Natural killer cell (primary cell): Measurements from ENCODE around the gene MPPED1. TPM values are rescaled to one million over a fixed set of nuclear protein-coding genes. Genes with fewer than 3 reads are reported as not detected.

Experiments used
- ATAC-seq, 3 donors: fragments of 150-1000 bp in 2 of 3; fragments of 200-7000 bp in 1 of 3; cut with Tn5 transposase; 1 replicate in 1 of 3; 2 replicates in 2 of 3; pipeline ENCODE4 v1.10.0; 2021; ENCODE audit warnings: mild to moderate bottlenecking in 2 of 3, moderate library complexity in 2 of 3
- DNase-seq, 2 donors: peaks; one replicate each; pipeline versions ENCODE4 v3.0.0 to v3.0.0-alpha.2; 2013 to 2021; ENCODE audit warnings: mixed read lengths in 1 of 2
- H3K27ac ChIP-seq: one replicate; pipeline ENCODE4 v1.5.1; 2013; ENCODE audit warnings: mild to moderate bottlenecking, low read length
- H3K27me3 ChIP-seq: one replicate; pipeline ENCODE4 v1.6.1; 2013; ENCODE audit warnings: low read length; ENCODE audit not compliant: control insufficient read depth, insufficient read depth
- H3K36me3 ChIP-seq: one replicate; pipeline ENCODE4 v1.6.1; 2013; ENCODE audit warnings: low read length; ENCODE audit not compliant: control insufficient read depth, insufficient read depth
- H3K4me1 ChIP-seq: one replicate; pipeline ENCODE4 v1.6.1; 2013; ENCODE audit warnings: low read length; ENCODE audit not compliant: control insufficient read depth, insufficient read depth
- H3K4me3 ChIP-seq: one replicate; pipeline ENCODE4 v1.5.1; 2013; ENCODE audit warnings: low read length
- H3K9me3 ChIP-seq: one replicate; pipeline ENCODE4 v1.6.1; 2013; ENCODE audit warnings: low read length; ENCODE audit not compliant: control insufficient read depth, insufficient read depth
- H3K27ac Mint-ChIP-seq, 2 donors: one replicate each; pipeline ENCODE4 v1.8.0; 2022; ENCODE audit warnings: mild to moderate bottlenecking in 2 of 2, mixed read lengths in 2 of 2, moderate library complexity in 1 of 2
- H3K27me3 Mint-ChIP-seq, 2 donors: one replicate each; pipeline ENCODE4 v1.8.0; 2022; ENCODE audit warnings: low read depth in 2 of 2, mixed read lengths in 2 of 2
- H3K36me3 Mint-ChIP-seq: one replicate; pipeline ENCODE4 v1.8.0; 2022; ENCODE audit warnings: mixed read lengths
- H3K4me1 Mint-ChIP-seq, 2 donors: one replicate each; pipeline ENCODE4 v1.8.0; 2022; ENCODE audit warnings: mixed read lengths in 2 of 2
- H3K4me3 Mint-ChIP-seq: one replicate; pipeline ENCODE4 v1.8.0; 2022; ENCODE audit warnings: mild to moderate bottlenecking, moderate library complexity, mixed read lengths
- H3K9me3 Mint-ChIP-seq, 2 donors: one replicate each; pipeline ENCODE4 v1.8.0; 2022; ENCODE audit warnings: mixed read lengths in 2 of 2
- WGBS: methylation state at CpG from one replicate; pipeline ENCODE4 v1.1.7; 2013; ENCODE audit warnings: missing lambda C conversion rate; ENCODE audit not compliant: insufficient coverage; 5-methylcytosine and 5-hydroxymethylcytosine counted together
- intact Hi-C: fragments of 100-400 bp; cut with micrococcal nuclease; formaldehyde crosslinking; loops from one replicate; pipeline ENCODE4 v1.14.2; 2022
- total RNA-seq, 4 donors: library from RNA; stranded (reverse); fragments of 120-200 nt in 1 of 4; gene quantifications; one replicate each; pipeline versions ENCODE4 v1.2.3 to v1.2.4, GENCODE V29; 2013 to 2022
- TF ChIP-seq, protein P1 (sequence below): fragments of 200-600 bp; IDR thresholded peaks from one replicate; pipeline ENCODE4 v1.8.0; 2022; ENCODE audit warnings: antibody characterized with exemption

Gene MPPED1
- total RNA-seq, 3 donors from 2014 or later (not counting 1 experiment from before 2014, with no cell fraction given), result not detected

DNA sequence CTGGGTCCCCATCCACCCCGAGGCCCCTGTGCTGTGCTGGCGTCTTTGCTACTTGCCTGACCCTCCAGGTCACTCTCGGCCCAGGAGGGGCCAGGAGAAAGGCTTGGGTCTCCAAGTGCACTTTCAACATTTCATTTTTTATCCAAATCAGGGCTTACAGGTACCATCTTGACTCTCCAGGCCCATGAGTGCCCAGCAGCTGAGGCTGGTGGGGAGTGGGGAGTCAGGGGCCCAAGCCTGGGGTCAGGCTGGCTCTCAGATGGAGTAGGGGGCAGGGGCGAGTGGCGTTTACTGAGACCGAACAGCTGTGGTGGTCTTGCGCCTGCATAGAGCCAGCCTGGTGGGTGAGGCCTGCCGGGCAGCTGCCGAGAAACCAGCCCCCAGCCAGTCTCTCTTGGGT is 61.6 kb downstream of the MPPED1 start:
- H3K4me3 ChIP-seq, result no peak overlapping the region
- no peak overlapping the region for H3K27ac Mint-ChIP-seq
- H3K36me3 ChIP-seq, result no peaks in the 10 kb centered on the region
- no peaks in the 10 kb centered on the region for H3K36me3 Mint-ChIP-seq
- no peaks in the 10 kb centered on the region for H3K4me1 Mint-ChIP-seq
- WGBS, result 85% methylated on average over 9 of the region's 9 CpGs
- TF ChIP-seq, protein P1, sequence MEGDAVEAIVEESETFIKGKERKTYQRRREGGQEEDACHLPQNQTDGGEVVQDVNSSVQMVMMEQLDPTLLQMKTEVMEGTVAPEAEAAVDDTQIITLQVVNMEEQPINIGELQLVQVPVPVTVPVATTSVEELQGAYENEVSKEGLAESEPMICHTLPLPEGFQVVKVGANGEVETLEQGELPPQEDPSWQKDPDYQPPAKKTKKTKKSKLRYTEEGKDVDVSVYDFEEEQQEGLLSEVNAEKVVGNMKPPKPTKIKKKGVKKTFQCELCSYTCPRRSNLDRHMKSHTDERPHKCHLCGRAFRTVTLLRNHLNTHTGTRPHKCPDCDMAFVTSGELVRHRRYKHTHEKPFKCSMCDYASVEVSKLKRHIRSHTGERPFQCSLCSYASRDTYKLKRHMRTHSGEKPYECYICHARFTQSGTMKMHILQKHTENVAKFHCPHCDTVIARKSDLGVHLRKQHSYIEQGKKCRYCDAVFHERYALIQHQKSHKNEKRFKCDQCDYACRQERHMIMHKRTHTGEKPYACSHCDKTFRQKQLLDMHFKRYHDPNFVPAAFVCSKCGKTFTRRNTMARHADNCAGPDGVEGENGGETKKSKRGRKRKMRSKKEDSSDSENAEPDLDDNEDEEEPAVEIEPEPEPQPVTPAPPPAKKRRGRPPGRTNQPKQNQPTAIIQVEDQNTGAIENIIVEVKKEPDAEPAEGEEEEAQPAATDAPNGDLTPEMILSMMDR, result no peak
- no peak overlapping the region for H3K4me3 Mint-ChIP-seq
- intact Hi-C loops, result no loop called here
- H3K9me3 ChIP-seq, result no peaks in the 10 kb centered on the region
- no peaks in the 10 kb centered on the region for H3K27me3 ChIP-seq
- no peaks in the 10 kb centered on the region for H3K9me3 Mint-ChIP-seq
- H3K27me3 Mint-ChIP-seq, result peaks cover 0 to 4% of the 10 kb centered on the region in 2 donors
- no peak for DNase-seq
- no peaks in the 10 kb centered on the region for H3K4me1 ChIP-seq
- H3K27ac ChIP-seq, result no peak overlapping the region
- no peak for ATAC-seq

DNA sequence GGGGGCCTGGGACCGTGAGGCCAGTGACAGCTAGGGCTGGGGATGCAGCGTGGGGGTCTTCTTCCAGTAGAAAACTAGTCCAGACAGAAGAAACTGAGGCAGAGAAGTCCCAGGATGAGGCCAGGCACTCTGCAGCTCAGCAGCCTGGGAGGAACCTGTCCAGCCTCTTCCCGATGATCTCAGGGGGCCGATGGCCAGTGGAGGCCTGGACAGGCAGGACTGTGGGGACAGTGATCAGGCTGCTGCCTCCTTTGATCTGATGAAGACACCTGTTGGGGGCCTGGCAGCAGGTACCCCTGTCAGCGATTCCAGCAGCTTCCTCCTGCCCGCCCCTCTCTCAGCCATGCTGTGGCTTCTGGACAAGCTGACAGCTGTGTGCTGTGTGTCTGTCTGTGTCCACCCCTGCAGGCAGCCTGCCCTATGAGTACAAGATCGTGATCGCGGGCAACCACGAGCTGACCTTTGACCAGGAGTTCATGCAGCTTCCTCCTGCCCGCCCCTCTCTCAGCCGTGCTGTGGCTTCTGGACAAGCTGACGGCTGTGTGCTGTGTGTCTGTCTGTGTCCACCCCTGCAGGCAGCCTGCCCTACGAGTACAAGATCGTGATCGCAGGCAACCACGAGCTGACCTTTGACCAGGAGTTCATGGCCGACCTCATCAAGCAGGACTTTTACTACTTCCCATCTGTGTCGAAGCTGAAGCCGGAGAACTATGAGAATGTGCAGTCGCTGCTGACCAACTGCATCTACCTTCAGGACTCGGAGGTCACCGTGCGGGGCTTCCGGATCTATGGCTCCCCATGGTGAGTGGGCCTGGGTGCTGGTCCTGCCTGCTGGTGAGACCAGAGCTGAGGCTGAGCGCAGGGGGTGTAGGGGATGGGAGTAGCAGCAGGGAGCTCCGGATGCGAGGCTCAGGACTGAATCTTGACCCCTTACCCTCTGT is 62.6 kb downstream of the MPPED1 start:
- no peak overlapping the region for H3K4me3 Mint-ChIP-seq
- Histone ChIP-seq H3K27me3 (no peaks in the 10 kb centered on the region), H3K4me1 (peaks cover 2% of the 10 kb centered on the region), H3K36me3 (no peaks in the 10 kb centered on the region), H3K4me3 (no peak overlapping the region), H3K9me3 (no peaks in the 10 kb centered on the region), H3K27ac (no peak overlapping the region)
- H3K27me3 Mint-ChIP-seq, result peaks cover 0 to 1% of the 10 kb centered on the region in 2 donors
- ATAC-seq (no peak), DNase-seq (no peak)
- TF ChIP-seq, protein P1, result no peak
- no peak overlapping the region for H3K27ac Mint-ChIP-seq
- intact Hi-C loops, result no loop called here
- no peaks in the 10 kb centered on the region for H3K36me3 Mint-ChIP-seq
- no peaks in the 10 kb centered on the region for H3K9me3 Mint-ChIP-seq
- no peaks in the 10 kb centered on the region for H3K4me1 Mint-ChIP-seq
- 54% methylated on average over 28 of the region's 28 CpGs for WGBS

DNA sequence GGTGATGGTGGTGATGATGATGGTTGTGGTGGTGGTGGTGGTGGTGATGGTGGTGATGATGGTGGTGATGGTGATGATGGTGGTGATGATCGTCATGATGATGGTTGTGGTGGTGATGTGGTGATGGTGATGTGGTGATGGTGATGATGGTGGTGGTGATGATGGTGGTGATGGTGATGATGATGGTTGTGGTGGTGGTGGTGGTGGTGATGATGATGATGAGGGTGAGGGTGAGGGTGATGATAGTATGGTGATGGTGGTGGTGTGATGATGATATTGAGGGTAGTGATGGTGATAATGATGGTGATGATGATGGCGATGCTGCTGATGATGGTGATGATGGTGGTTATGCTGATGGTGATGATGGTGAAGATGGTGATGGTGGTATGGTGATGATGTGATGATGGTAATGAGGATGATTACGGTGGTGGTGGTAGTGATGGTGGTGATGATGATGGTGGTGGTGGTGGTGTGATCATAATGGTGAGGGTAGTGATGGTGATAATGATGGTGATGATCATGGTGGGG is 63.8 kb downstream of the MPPED1 start:
- no peak for ATAC-seq
- DNase-seq, result no peak
- Mint-ChIP-seq H3K4me1 (peaks cover 0 to 8% of the 10 kb centered on the region in 2 donors), H3K27me3 (no peaks in the 10 kb centered on the region), H3K36me3 (no peaks in the 10 kb centered on the region), H3K4me3 (no peak overlapping the region), H3K27ac (no peak overlapping the region), H3K9me3 (no peaks in the 10 kb centered on the region)
- no peaks in the 10 kb centered on the region for H3K27me3 ChIP-seq
- peaks cover 11% of the 10 kb centered on the region for H3K4me1 ChIP-seq
- H3K36me3 ChIP-seq, result no peaks in the 10 kb centered on the region
- intact Hi-C loops, result no loop called here
- WGBS, result 85% methylated on average over 3 of the region's 3 CpGs
- H3K4me3 ChIP-seq, result no peak overlapping the region
- no peak overlapping the region for H3K27ac ChIP-seq
- H3K9me3 ChIP-seq, result no peaks in the 10 kb centered on the region
- TF ChIP-seq, protein P1, result no peak
